Astrocyte of the spinal cord (primary cell): Measurements from ENCODE around the gene TTC24.

Experiments
- DNase-seq: peaks from one replicate; pipeline ENCODE4 v3.0.0; 2011; ENCODE audit warnings: low read depth, low spot score
- H3K4me3 ChIP-seq: 2 replicates; pipeline ENCODE4 v1.5.1; 2011; ENCODE audit warnings: low read depth, mild to moderate bottlenecking, low read length, moderate library complexity
- in situ Hi-C: cut with HindIII; loops from 2 replicates; pipeline ENCODE4 v1.10.0; 2017; ENCODE audit warnings: low sequenced_read_pairs
- TF ChIP-seq, protein P1 (sequence below): IDR thresholded peaks from 2 replicates; pipeline ENCODE4 v1.5.1; 2012; ENCODE audit warnings: low read depth, mild to moderate bottlenecking, low read length, inconsistent platforms

The TTC24 gene

DNA sequence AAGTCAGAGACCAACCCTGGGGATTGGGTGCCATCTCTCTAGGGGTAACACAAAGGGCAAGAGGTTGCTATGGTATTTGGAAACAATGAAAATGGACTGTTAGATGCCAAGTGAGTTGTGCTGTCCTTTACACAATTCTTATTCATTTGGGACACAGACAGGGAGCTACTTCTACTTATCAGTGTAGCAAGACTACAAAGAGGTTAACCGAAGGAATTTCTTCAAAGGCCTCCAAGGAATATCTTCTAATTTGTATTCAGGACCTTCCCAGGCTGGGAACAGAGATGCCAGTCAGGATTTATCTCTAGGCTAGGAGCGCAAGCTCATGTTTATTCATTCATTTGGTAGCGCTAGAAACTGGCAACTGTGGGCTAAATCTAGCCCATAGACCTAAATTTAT, 14.7 kb downstream of the TTC24 start:
- TF ChIP-seq, protein P1, sequence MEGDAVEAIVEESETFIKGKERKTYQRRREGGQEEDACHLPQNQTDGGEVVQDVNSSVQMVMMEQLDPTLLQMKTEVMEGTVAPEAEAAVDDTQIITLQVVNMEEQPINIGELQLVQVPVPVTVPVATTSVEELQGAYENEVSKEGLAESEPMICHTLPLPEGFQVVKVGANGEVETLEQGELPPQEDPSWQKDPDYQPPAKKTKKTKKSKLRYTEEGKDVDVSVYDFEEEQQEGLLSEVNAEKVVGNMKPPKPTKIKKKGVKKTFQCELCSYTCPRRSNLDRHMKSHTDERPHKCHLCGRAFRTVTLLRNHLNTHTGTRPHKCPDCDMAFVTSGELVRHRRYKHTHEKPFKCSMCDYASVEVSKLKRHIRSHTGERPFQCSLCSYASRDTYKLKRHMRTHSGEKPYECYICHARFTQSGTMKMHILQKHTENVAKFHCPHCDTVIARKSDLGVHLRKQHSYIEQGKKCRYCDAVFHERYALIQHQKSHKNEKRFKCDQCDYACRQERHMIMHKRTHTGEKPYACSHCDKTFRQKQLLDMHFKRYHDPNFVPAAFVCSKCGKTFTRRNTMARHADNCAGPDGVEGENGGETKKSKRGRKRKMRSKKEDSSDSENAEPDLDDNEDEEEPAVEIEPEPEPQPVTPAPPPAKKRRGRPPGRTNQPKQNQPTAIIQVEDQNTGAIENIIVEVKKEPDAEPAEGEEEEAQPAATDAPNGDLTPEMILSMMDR: no peak
- in situ Hi-C loops: no loop called here
- H3K4me3 ChIP-seq: no peak overlapping the region
- no peak for DNase-seq

DNA sequence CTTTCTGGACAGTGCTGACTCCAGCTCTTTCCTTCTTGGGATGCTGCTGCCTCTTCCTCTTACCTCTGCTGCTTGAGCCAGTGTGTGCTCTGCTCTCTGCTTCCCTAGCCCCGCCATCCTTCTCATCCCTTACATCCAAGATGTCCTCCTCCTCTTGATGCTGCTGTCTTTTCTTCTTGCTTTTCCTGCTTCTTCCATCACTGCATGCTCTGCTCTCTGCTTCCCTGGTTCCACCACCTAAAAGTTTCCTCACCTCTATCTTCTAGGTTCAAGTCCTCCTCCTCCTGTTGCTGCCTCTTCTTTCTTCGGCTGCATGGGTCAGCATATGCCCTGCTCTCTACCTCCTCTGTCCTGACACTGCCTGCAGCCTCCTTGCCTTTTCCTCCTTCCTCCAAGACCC, 15.5 kb downstream of the TTC24 start:
- no peak overlapping the region for H3K4me3 ChIP-seq
- TF ChIP-seq, protein P1: no peak
- in situ Hi-C loops: no loop called here
- no peak for DNase-seq

DNA sequence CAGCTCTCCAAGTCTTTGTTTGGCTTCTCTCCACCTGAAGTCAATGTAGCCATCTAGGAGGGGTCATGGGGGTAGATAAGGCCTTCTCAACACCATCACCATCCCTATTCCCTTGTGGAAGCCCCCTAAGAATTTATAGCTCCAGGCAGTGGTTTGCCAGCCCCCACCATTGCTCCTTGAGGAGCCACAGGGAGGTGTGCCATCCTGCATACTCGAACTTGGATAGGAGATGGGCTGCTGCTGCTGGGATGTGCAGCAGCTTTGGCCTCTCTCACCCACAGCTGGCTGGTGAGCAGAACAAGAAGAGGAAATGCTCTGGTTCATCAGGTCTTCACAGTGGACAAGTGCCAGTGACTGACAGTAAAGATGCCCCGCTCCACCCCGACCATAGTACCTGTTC, 16.9 kb downstream of the TTC24 start:
- in situ Hi-C loops: no loop called here
- DNase-seq: no peak
- TF ChIP-seq, protein P1: no peak
- H3K4me3 ChIP-seq: no peak overlapping the region

DNA sequence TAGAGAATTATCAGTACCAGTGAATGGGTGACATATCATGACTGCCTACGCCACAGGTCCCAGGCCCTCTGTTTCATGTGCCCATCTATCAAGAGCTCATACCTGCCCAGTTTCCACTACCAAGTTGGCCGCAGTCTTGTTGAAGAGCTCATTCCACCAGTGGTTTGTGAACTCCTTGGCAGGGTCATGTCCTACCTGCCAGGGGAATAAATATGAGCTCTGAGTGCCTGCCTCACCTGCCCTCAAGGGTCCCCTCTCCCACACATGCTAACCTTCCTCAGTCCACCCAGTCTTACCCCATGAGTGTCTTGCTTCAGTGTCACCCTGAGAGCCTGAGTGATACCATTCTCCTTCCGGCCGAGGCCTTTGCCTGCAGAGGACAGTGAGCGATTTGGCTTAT, 18.6 kb downstream of the TTC24 start:
- in situ Hi-C loops: no loop called here
- H3K4me3 ChIP-seq: no peak overlapping the region
- TF ChIP-seq, protein P1: no peak
- DNase-seq: no peak

DNA sequence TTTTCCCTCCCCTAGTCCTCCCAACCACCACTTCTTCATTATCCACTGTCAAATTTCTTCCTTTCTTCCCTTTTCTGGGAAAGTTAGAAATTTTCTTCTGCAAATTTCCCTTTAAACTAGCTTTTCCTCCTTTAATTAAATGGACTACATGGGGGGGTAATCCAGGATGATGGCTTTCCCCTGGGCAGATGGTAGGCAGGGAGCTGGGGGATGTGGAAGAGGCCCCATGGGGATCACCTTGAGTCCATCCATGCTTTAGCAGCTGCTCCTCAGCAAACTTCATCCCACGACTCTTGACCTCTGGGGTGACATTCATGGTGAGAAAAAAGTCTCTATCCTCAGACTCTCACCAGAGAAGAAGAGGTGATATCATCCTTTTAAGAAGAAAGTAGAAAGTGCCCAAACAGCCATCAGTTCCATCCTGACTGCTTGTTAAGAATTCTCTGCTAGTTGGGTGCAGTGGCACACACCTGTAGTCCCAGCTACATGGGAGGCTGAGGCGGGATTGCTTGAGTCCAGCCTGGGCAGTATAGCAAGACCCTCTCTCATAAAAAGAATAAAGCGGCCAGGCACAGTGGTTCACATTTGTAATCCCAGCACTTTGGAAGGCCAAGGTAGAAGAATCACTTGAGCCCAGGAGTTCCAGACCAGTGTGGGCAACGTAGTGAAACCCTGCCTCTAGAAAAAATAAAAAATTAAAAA, 19.4 kb downstream of the TTC24 start:
- in situ Hi-C loops: no loop called here
- TF ChIP-seq, protein P1: no peak
- H3K4me3 ChIP-seq: no peak overlapping the region
- no peak for DNase-seq

DNA sequence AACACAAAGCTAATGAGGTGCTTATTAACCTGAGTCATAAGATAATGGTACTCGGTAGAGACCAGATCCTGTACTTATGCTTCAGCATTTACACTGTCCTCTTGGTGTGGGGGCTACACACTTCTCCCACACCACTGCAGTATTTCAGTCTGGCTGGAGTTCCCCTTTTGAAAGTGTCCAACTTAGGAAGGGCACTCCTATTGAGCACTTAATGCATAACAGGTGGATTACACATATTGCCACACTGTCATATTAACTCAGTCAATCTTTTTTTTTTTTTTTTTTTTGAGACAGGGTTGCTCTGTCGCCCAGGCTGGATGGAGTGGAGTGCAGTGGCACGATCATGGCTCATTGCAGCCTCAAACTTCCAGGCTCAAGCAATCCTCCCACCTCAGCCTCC, 20.3 kb downstream of the TTC24 start:
- TF ChIP-seq, protein P1: no peak
- in situ Hi-C loops: no loop called here
- no peak for DNase-seq
- H3K4me3 ChIP-seq: no peak overlapping the region
